Neural cell (in vitro differentiated cells): Measurements from ENCODE around the gene SSTR4. TPM values are rescaled to one million over a fixed set of nuclear protein-coding genes. Genes with fewer than 3 reads are reported as not detected.

Experiments
- H2AFZ ChIP-seq: fragments of 200-600, 300-800 bp; sonication (generic), shearing (Covaris generic); 2 replicates; pipeline ENCODE4 v1.6.0; 2014; ENCODE audit warnings: low read depth, mild to moderate bottlenecking, antibody characterized with exemption, low read length, moderate library complexity
- H3F3A ChIP-seq: fragments of 200-600 bp; shearing (Covaris generic); 2 replicates; pipeline ENCODE4 v1.6.1; 2016; ENCODE audit warnings: mild to moderate bottlenecking, moderate library complexity, mixed read lengths, antibody characterized with exemption, low read length; ENCODE audit not compliant: insufficient read depth, poor library complexity, severe bottlenecking
- H3K27ac ChIP-seq: fragments of 200-600, 300-800 bp; sonication (generic), shearing (Covaris generic); 2 replicates; pipeline ENCODE4 v1.5.1; 2014; ENCODE audit warnings: mild to moderate bottlenecking, low read length, moderate library complexity
- H3K27me3 ChIP-seq: fragments of 300-800, 200-600 bp; sonication (generic), shearing (Covaris generic); 2 replicates; pipeline ENCODE4 v1.6.0; 2014; ENCODE audit warnings: mild to moderate bottlenecking, low read depth, low read length, moderate library complexity; ENCODE audit not compliant: insufficient read depth
- H3K36me3 ChIP-seq: fragments of 300-800, 200-600 bp; sonication (generic), shearing (Covaris generic); 2 replicates; pipeline ENCODE4 v1.5.1; 2014; ENCODE audit warnings: mild to moderate bottlenecking, antibody characterized with exemption, low read length, moderate library complexity; ENCODE audit not compliant: insufficient read depth
- H3K4me2 ChIP-seq: fragments of 300-800, 200-600 bp; sonication (generic), shearing (Covaris generic); 2 replicates; pipeline ENCODE4 v1.6.0; 2014; ENCODE audit warnings: mild to moderate bottlenecking, low read length
- H3K4me3 ChIP-seq: fragments of 300-800, 200-600 bp; sonication (generic), shearing (Covaris generic); 2 replicates; pipeline ENCODE4 v1.5.1; 2014; ENCODE audit warnings: mild to moderate bottlenecking, low read length, moderate library complexity
- H3K79me2 ChIP-seq: fragments of 200-600 bp; shearing (Covaris generic); replicated peaks from 2 replicates; pipeline ENCODE4 v1.6.0; 2014; ENCODE audit warnings: mild to moderate bottlenecking, low read length, moderate library complexity; ENCODE audit not compliant: insufficient read depth
- H3K9ac ChIP-seq: fragments of 300-800, 200-600 bp; sonication (generic), shearing (Covaris generic); 2 replicates; pipeline ENCODE4 v1.6.1; 2016; ENCODE audit warnings: mild to moderate bottlenecking, low read length, mixed read lengths
- H3K9me2 ChIP-seq: fragments of 200-600 bp; shearing (Covaris generic); 2 replicates; pipeline ENCODE4 v1.6.1; 2016; ENCODE audit warnings: mild to moderate bottlenecking, low read length, mixed read lengths; ENCODE audit not compliant: insufficient read depth
- H3K9me3 ChIP-seq: fragments of 200-600, 300-800 bp; sonication (generic), shearing (Covaris generic); 2 replicates; pipeline ENCODE4 v1.6.1; 2016; ENCODE audit warnings: mild to moderate bottlenecking, mixed run types, low read length, moderate library complexity, mixed read lengths
- H4K20me1 ChIP-seq: fragments of 200-600 bp; shearing (Covaris generic); 2 replicates; pipeline ENCODE4 v1.6.1; 2016; ENCODE audit warnings: mild to moderate bottlenecking, mixed run types; ENCODE audit not compliant: insufficient read depth
- CTCF ChIP-seq: fragments of 450-650 bp; IDR thresholded peaks from 2 replicates; pipeline ENCODE4 v1.5.1; 2014; ENCODE audit warnings: antibody characterized with exemption, mild to moderate bottlenecking, moderate library complexity; ENCODE audit not compliant: poor library complexity, severe bottlenecking
- EP300 ChIP-seq: fragments of 450-650 bp; conservative IDR thresholded peaks from 2 replicates; pipeline ENCODE4 v1.6.1; 2014; ENCODE audit warnings: antibody characterized with exemption, mild to moderate bottlenecking, moderate library complexity; ENCODE audit not compliant: poor library complexity, severe bottlenecking
- EZH2 ChIP-seq: fragments of 200-600, 300-800 bp; shearing (Covaris generic), sonication (generic); IDR thresholded peaks from 2 replicates; pipeline ENCODE4 v1.6.1; 2014; ENCODE audit warnings: antibody characterized with exemption, low read length, borderline replicate concordance, mild to moderate bottlenecking; ENCODE audit not compliant: insufficient read depth, poor library complexity, severe bottlenecking
- MXI1 ChIP-seq: fragments of 450-650 bp; conservative IDR thresholded peaks from 2 replicates; pipeline ENCODE4 v1.6.1; 2014; ENCODE audit warnings: antibody characterized with exemption, mild to moderate bottlenecking; ENCODE audit not compliant: poor library complexity, severe bottlenecking
- POLR2AphosphoS5 ChIP-seq: IDR thresholded peaks from 2 replicates; pipeline ENCODE4 v1.6.1; 2012
- RAD21 ChIP-seq: fragments of 450-650 bp; conservative IDR thresholded peaks from 2 replicates; pipeline ENCODE4 v1.6.1; 2014; ENCODE audit warnings: antibody characterized with exemption, mild to moderate bottlenecking, moderate library complexity
- SMC3 ChIP-seq: fragments of 450-650 bp; conservative IDR thresholded peaks from 2 replicates; pipeline ENCODE4 v1.6.1; 2014; ENCODE audit warnings: antibody characterized with exemption, mild to moderate bottlenecking, moderate library complexity; ENCODE audit not compliant: poor library complexity
- TAF1 ChIP-seq: IDR thresholded peaks from 2 replicates; pipeline ENCODE4 v1.6.1; 2012; ENCODE audit warnings: low read depth
- polyA plus RNA-seq: library from polyadenylated mRNA; depleted of rRNA; stranded (reverse); fragments of >200 nt; gene quantifications from 2 replicates; pipeline ENCODE4 v1.2.3, GENCODE V29; 2014
- TF ChIP-seq, protein P1 (sequence below): IDR thresholded peaks from 2 replicates; pipeline ENCODE4 v1.6.1; 2012; ENCODE audit warnings: borderline replicate concordance

SSTR4 gene
- polyA plus RNA-seq, 1 donor from 2014 or later, result not detected

DNA sequence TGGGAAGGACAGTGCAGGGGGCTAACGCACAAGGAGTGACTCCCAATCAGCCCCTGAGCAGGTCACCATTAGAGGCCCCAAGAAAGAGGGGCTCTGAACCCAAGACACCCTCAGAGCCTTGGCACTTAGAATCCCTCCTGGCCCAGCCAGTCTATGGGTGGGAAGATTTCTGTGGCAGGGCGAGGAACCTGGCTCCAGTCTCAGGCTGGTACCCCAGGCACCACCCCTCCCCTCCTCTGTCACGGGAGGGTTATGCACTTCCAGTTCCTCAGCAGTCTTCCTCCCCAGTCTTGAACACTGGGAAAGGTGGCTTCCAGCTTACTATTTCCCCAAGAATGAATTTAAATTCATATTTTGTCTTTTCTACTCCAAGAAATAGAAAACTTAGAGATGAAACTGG is 27.6 kb upstream of the SSTR4 start:
- Histone ChIP-seq H3F3A (no peaks in the 10 kb centered on the region), H3K36me3 (no peaks in the 10 kb centered on the region), H3K4me2 (no peak overlapping the region), H3K79me2 (no peaks in the 10 kb centered on the region), H3K27ac (no peak overlapping the region), H3K9me3 (no peaks in the 10 kb centered on the region), H2AFZ (no peak overlapping the region), H3K9ac (no peak overlapping the region), H3K4me3 (no peak overlapping the region), H4K20me1 (no peaks in the 10 kb centered on the region), H3K27me3 (no peaks in the 10 kb centered on the region), H3K9me2 (no peaks in the 10 kb centered on the region)
- TF ChIP-seq TAF1, result no peak
- TF ChIP-seq EZH2, result no peak
- TF ChIP-seq, protein P1, sequence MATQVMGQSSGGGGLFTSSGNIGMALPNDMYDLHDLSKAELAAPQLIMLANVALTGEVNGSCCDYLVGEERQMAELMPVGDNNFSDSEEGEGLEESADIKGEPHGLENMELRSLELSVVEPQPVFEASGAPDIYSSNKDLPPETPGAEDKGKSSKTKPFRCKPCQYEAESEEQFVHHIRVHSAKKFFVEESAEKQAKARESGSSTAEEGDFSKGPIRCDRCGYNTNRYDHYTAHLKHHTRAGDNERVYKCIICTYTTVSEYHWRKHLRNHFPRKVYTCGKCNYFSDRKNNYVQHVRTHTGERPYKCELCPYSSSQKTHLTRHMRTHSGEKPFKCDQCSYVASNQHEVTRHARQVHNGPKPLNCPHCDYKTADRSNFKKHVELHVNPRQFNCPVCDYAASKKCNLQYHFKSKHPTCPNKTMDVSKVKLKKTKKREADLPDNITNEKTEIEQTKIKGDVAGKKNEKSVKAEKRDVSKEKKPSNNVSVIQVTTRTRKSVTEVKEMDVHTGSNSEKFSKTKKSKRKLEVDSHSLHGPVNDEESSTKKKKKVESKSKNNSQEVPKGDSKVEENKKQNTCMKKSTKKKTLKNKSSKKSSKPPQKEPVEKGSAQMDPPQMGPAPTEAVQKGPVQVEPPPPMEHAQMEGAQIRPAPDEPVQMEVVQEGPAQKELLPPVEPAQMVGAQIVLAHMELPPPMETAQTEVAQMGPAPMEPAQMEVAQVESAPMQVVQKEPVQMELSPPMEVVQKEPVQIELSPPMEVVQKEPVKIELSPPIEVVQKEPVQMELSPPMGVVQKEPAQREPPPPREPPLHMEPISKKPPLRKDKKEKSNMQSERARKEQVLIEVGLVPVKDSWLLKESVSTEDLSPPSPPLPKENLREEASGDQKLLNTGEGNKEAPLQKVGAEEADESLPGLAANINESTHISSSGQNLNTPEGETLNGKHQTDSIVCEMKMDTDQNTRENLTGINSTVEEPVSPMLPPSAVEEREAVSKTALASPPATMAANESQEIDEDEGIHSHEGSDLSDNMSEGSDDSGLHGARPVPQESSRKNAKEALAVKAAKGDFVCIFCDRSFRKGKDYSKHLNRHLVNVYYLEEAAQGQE, result no peak

DNA sequence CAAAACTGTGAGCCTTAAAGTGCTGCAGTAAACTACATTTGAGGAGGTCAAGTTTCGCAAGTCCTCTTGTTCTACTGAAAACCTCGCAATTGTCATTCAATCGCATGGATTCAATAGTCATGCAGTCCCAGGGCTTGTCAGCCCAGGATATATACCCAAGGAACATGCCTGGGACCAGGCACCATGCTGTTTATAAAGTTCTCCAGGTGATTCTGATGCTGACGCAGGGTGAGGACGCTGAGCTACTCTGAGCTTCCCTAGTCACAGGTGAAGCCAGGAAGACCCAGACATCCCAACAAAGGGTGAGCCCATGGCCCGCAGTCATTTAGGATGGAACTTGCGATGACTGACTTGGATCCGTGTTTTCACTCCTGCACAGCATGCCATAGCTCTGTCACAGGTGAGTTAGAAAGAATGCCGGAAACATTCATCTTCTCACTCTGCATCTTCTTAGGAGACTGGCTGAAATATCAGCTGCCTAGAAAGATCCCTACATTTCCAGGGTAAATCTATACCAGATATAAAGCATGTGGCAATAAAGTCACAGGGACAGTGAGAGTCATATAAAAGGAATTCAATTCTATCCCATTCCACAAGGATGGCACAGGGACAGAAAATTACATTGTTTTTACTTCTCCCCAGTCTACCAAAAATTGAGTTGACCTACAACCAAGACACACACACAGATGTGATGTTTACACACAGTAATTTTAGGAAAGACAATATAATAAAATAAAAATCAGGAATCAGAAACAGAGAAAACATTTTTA is 27.0 kb upstream of the SSTR4 start:
- H3K79me2 ChIP-seq, result no peaks in the 10 kb centered on the region
- no peak for TF ChIP-seq EP300
- TF ChIP-seq EZH2, result no peak
- no peak for TF ChIP-seq MXI1
- no peak for TF ChIP-seq RAD21
- TF ChIP-seq CTCF, result no peak
- no peak for TF ChIP-seq POLR2AphosphoS5
- no peak for TF ChIP-seq TAF1
- TF ChIP-seq SMC3, result no peak
- TF ChIP-seq, protein P1, result no peak
- H3K4me2 ChIP-seq, result no peak overlapping the region

More for the DNA sequence above, 27.0 kb upstream of the SSTR4 start:
- H3K9me2 ChIP-seq, result no peaks in the 10 kb centered on the region
- no peaks in the 10 kb centered on the region for H3K27me3 ChIP-seq
- no peaks in the 10 kb centered on the region for H3K36me3 ChIP-seq
- H2AFZ ChIP-seq, result no peak overlapping the region
- H3F3A ChIP-seq, result no peaks in the 10 kb centered on the region
- no peaks in the 10 kb centered on the region for H4K20me1 ChIP-seq
- no peaks in the 10 kb centered on the region for H3K9me3 ChIP-seq
- H3K27ac ChIP-seq, result no peak overlapping the region
- no peak overlapping the region for H3K4me3 ChIP-seq
- no peak overlapping the region for H3K9ac ChIP-seq
